GM12892 (cell line): Measurements from ENCODE around the gene NR0B2.

Source experiments
- POLR2A ChIP-seq: IDR thresholded peaks from 2 replicates; pipeline ENCODE4 v1.6.1; 2011; ENCODE audit warnings: low read depth, low read length, control low read depth
- POLR2AphosphoS5 ChIP-seq: IDR thresholded peaks from 2 replicates; pipeline ENCODE4 v1.6.1; 2011; ENCODE audit warnings: low read depth, low read length, control low read depth
- TAF1 ChIP-seq: IDR thresholded peaks from 2 replicates; pipeline ENCODE4 v1.6.1; 2011; ENCODE audit warnings: low read depth, mild to moderate bottlenecking, control low read depth, low read length, borderline replicate concordance

GRCh38 chr1:26945138-26945537, 31.4 kb upstream of the NR0B2 start:
- TF ChIP-seq POLR2A: no peak
- TF ChIP-seq POLR2AphosphoS5: no peak
- TF ChIP-seq TAF1: no peak
